ENCODE results near the gene TMEM185B. TPM values are rescaled to one million over a fixed set of nuclear protein-coding genes. Genes with fewer than 3 reads are reported as not detected.

Gene TMEM185B
- total and polyA plus RNA-seq, 2 donors (not counting 3 experiments of a cell fraction or from before 2014, with no cell fraction given), result 29.9 to 31.8 TPM

DNA sequence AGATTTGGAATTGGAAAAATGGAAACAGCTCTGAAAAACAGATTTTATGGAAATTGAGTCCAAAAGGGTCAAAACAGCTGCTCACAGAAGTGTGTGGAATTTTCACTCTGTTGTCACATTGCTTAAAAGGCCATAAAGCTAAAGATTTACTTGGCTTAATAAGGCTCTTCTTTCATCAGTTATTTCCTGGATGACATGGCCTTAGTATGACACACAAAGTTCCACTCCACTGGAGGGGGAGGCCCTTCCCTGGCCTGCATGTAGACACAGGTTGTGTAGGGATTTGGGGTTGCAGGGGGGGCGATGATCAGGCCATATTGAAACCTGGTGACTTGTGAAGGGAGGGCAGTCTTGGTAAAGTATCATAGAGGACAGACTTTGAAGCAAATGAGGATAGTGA, 34.0 kb downstream of the TMEM185B start:
- CTCF ChIA-PET, result no interaction called here

More for the DNA sequence above, 34.0 kb downstream of the TMEM185B start:
- H3K27ac ChIP-seq (ENCODE audit: insufficient read depth, low read depth, low read length), result no peak overlapping the region
- H4K20me1 ChIP-seq (replicated peaks; ENCODE audit: control insufficient read depth, extremely low read depth, insufficient read depth, low read length), result no peaks in the 10 kb centered on the region
- dilution Hi-C loops (cut with MboI; ENCODE audit: extremely low pct_ligation_motif_present, low sequenced_read_pairs) (no loop called here), intact Hi-C loops (cut with micrococcal nuclease) (no loop called here)
- peaks cover 7 to 12% of the 10 kb centered on the region in 2 experiments for H3K27me3 ChIP-seq (ENCODE audit: control insufficient read depth in 2 of 2, insufficient read depth in 2 of 2, low read length in 2 of 2)
- H3K4me2 ChIP-seq (ENCODE audit: insufficient read depth, low read length), result no peak overlapping the region
- no peaks in the 10 kb centered on the region for H3K9me1 ChIP-seq (replicated peaks; ENCODE audit: control insufficient read depth, extremely low read depth, insufficient read depth, low read length)
- no peak overlapping the region for H2AFZ ChIP-seq (ENCODE audit: low read depth, low read length)
- FAIRE-seq, result no peak
- no peak for TF ChIP-seq FOS (IDR thresholded peaks at IDR 0.05; ENCODE audit: borderline replicate concordance, insufficient read depth, low read length)
- no peak for TF ChIP-seq JUN (IDR thresholded peaks at IDR 0.05; ENCODE audit: borderline replicate concordance, insufficient read depth, insufficient read length, low read depth)
- no peak for TF ChIP-seq EZH2 (IDR thresholded peaks at IDR 0.05; ENCODE audit: borderline replicate concordance, low read depth, low read length, severe bottlenecking)
- TF ChIP-seq, protein P1, sequence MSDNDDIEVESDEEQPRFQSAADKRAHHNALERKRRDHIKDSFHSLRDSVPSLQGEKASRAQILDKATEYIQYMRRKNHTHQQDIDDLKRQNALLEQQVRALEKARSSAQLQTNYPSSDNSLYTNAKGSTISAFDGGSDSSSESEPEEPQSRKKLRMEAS (IDR thresholded peaks at IDR 0.05; ENCODE audit: insufficient read depth, insufficient read length), result no peak
- TF ChIP-seq, protein P2, sequence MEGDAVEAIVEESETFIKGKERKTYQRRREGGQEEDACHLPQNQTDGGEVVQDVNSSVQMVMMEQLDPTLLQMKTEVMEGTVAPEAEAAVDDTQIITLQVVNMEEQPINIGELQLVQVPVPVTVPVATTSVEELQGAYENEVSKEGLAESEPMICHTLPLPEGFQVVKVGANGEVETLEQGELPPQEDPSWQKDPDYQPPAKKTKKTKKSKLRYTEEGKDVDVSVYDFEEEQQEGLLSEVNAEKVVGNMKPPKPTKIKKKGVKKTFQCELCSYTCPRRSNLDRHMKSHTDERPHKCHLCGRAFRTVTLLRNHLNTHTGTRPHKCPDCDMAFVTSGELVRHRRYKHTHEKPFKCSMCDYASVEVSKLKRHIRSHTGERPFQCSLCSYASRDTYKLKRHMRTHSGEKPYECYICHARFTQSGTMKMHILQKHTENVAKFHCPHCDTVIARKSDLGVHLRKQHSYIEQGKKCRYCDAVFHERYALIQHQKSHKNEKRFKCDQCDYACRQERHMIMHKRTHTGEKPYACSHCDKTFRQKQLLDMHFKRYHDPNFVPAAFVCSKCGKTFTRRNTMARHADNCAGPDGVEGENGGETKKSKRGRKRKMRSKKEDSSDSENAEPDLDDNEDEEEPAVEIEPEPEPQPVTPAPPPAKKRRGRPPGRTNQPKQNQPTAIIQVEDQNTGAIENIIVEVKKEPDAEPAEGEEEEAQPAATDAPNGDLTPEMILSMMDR (IDR thresholded peaks at IDR 0.05; ENCODE audit: extremely low read depth in 1 of 2, insufficient read depth in 1 of 2, low read depth in 1 of 2, low read length in 2 of 2), result no peak
- no peak for TF ChIP-seq POLR2AphosphoS5 (IDR thresholded peaks at IDR 0.05; ENCODE audit: insufficient read depth, low read depth, low read length)
- no peak for TF ChIP-seq MYC (IDR thresholded peaks at IDR 0.05; ENCODE audit: low read depth, low read length)
- no peak for TF ChIP-seq POLR2A (IDR thresholded peaks at IDR 0.05; ENCODE audit: low read depth, low read length)
- TF ChIP-seq GATA2 (IDR thresholded peaks at IDR 0.05; ENCODE audit: insufficient read depth, insufficient read length, low read depth, low read length), result no peak
- BruUV-seq (replicated peaks), result no TSS peak
- H3K4me3 ChIP-seq (replicated peaks in 1 of 3; ENCODE audit: insufficient read depth in 1 of 3, low read depth in 1 of 3, low read length in 3 of 3), result no peak overlapping the region
- no peaks in the 10 kb centered on the region for H3K79me2 ChIP-seq (ENCODE audit: control insufficient read depth, insufficient read depth, low read length)
- H3K36me3 ChIP-seq (ENCODE audit: control insufficient read depth in 2 of 2, extremely low read depth in 1 of 2, insufficient read depth in 2 of 2, low read length in 2 of 2), result no peaks in the 10 kb centered on the region
- H3K4me1 ChIP-seq (ENCODE audit: control insufficient read depth, extremely low read depth, insufficient read depth, low read length), result no peaks in the 10 kb centered on the region
- POLR2A ChIA-PET, result no interaction called here
- no peaks in the 10 kb centered on the region for H3K9me3 ChIP-seq (replicated peaks; ENCODE audit: control insufficient read depth, insufficient read depth, low read length)
- no peak for DNase-seq (ENCODE audit: low read depth, low spot score)
- no peak overlapping the region for H3K9ac ChIP-seq (replicated peaks; ENCODE audit: extremely low read depth, insufficient read depth, low read length)
